Brain pericyte (primary cell): ENCODE results near the gene MICAL3.

Experiments used
- DNase-seq: peaks from one replicate; pipeline ENCODE4 v3.0.0-alpha.2; 2012; ENCODE audit warnings: low read depth, low spot score

Gene MICAL3

DNA sequence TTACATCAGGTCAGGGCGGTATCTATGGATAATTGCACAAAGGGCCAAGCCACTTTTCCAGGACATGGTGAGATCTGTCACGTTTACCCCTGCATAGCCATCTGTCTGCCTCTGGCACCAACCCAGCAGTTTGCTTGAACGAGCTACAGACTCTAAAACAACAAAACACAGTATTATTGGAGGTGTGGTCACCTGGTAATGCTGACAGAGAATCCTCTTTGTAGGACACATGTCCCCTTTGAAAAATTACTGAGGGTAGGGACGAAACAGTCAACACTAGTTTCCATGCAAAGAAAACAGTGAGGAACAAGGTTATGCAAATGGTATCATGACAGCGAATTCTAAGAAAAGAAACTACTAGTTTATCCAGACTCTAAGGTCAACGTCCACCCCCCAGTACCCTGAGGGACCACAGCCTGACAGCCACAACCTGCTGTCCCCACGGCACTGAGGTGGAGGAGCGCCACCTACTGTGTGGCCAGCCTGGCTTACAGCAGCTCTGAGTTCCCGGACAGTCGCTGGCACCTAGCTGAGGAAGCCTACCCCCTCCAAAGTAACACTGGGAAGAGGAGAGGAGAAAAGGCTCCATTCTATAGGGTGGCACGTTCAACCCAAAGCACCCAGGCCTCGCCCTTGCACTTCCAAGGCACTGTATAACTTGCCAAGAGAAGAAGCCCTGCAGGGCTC, 132.7 kb downstream of the MICAL3 start:
- no peak for DNase-seq

DNA sequence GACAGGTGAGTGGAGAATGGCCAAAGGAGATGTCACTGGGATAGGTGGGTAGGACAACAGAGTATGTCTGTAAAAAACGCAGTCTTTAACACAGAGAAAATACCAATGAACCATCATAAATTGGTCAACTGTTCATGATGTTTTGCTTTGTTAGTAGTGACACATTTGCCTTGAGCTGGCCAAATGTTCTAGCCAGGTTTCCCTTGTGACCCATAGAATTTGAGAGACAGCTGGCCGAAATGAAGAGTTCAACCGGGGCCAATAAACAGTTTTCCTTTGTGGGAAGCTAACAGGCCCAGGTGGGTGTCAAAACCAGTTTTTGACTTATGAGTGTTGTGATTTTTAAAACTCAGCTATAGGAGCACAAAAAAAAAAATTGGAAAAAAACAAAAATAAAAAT, 133.5 kb downstream of the MICAL3 start:
- no peak for DNase-seq

DNA sequence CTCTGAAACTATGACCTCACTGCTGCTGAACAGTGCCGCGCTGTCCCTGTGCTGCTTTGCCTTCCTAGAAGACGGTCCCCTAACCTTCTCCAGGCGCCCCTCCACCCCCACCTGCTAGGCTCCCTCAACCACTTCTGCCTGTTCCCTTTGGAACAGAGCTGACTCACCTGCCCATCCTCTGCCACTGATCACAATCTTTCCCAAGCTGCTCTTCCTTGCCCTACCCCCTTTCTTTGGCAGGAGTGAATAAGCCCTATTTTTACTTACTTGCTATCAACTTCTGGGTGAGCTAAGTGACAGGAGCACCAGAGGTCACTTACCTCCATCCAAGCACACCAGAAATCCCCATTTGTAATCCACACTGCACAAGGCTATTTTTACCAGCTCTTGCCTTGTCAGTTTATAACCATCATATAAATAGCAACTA, 134.1 kb downstream of the MICAL3 start:
- no peak for DNase-seq

DNA sequence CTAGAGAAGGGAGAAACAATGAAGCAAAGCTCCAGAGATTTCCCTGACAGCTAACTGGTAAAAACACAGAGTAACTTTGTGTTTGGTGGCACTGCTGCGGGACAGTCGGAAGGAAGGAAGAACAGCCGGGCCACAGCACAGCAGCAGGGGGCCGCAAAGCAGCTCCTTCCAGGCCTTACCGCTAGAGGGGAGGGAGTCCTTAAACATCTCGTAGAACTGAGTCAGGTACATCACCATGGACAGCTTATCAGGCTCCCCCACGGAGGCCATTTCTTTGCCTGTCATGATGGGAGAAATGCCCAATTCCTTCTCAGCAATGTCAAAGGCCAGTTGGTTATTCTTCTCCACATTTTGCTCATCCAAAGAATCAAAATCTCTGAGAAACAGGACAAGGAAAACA, 135.5 kb downstream of the MICAL3 start:
- DNase-seq = no peak

DNA sequence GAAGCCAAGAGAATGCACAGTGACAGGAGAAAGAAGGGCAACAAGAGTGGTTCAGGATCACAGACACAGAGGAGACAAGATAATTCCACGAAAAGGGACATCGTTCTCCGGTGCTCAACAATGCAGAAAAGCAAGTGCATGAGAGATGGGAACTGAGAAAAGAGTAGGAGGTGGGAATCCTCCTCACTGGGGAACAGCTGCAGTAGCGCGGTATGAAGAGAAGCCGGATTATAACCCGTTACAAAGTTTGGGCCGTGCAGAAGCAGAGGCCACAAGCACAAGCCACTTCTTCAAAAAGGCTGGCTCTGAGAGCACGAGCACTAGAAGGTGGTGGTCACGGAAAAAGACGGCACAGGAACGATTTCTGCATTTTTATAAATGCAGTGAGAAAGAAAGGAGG, 135.9 kb downstream of the MICAL3 start:
- DNase-seq = no peak

DNA sequence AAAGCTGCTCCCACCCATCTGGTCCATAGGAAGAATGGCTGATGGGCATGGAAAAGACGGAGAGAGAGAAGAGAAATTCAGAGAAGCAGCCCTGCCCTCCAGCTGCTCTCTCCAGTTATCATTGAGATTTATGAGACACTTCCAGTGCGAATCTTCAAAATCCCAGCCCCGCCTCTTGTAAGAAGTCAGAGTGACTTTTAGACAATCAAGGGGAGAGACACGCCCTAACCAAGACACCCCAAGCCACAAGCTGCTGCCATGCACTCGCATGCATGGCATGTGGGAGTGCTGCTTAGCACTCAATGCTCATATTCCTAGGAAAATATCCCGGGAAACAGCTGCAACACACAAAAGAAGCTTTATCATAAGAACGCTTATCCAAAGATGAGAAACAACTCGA, 139.5 kb downstream of the MICAL3 start:
- no peak for DNase-seq

DNA sequence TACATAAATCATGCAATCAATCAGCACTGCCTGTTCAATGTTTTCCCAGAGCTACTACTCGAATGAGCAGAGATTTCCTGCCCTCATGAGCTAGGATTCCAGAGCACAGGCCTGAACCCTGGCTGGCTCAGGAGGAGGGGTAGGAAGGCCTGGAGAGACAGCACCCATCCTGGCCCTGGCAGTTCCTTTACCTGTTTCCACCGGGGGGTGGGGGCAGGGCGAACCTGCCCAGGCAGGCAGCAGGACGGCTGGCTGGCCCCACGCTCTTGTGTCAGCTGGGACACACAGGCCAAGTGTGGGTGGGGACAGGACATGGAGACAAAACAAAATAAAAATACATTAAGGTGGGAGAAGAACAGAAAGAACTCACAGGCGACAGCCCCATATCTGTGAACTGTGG, 140.3 kb downstream of the MICAL3 start:
- DNase-seq = no peak

DNA sequence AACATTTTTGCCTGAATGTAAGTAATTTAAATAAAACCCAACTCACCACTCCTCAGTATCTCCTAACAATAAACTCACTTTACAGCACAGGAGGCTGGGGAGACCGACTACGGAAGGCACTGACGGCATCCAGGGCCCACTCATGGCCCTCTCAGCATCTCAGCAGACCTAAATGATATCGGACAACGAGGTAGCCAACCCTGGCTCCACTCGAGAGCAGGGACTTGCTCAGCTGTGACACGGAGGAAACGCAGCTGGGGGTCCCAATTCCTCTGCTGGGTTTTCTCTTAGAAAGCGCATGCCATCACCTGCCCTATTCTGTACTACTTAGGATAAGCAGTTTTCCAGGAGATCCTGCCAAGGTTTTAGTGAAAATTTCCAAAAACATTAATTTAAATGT, 141.0 kb downstream of the MICAL3 start:
- no peak for DNase-seq

DNA sequence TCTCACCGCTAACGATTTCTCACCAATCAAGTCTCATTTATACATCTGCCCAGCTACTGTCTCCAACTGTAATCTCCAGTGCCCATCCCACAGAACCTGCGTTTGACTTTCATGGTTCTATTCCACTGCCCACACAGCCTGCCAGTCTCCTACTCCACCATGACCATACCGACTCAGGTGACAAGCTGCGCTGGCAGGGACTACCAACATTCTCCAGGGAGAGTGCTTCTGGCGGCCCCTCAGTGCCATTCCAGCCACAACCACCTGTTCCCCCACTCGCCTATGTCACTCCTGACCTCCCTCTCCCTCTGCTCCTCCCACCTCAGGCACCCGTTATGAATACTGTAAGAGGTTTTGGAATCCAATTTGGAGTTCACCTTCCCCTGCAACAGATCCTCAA, 141.6 kb downstream of the MICAL3 start:
- DNase-seq = no peak

DNA sequence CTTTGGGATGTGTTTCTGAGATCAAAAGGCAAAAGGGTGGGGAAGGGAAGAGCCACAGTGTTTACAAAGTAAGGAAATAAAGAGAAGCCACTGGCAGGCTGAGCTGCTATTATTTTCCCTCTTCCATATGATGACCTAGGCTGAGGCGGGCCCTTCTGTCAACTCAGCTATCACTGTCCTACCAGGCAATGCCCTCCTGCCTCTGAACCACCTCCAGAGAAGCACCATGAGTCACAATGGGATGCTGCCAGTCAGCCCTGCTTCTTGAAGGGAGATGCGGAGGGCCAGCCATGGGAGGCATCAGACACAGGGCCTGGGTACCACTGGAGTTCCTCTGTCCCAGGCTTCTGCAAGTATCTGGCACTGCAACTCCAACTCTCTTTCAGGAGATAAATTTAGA, 142.2 kb downstream of the MICAL3 start:
- no peak for DNase-seq

DNA sequence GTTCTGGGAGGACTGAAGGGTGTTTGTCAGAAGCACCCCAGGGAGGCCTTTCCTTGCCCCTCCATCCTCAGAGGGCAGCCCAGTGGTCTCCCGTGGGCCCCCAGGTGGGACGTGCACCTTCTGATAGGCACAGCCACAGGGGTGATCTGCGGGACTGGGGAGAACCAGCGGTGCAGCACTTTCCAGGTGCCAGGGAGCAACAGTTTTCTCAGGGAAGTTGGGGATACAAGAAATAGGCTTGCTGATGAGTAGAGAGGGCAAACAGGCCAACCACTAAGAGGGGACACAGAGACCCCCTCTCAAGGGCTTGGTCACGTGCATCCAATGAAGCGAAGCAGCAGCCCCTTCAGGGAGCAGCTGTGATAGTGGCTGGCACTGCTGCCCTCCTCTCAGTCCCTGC, 143.0 kb downstream of the MICAL3 start:
- DNase-seq = no peak

DNA sequence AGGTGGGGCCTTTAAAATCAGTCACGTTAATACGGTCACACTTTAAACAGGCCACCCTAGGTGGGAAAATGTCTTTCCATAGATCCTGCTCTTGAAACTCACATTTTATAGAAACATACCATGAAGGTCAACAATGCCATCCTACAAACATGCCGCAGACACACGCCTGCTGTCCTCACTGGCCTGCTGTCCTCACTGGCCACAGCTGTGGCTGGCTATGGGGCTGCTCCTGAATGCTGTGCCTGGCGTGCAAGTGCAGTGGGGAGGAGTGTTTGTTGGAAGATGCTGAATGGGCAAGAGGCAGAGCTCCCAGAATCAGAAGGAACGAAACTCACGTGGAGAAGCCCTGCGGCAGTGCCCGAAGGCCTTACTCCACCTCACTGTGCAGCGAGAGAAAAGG, 143.9 kb downstream of the MICAL3 start:
- DNase-seq = no peak

DNA sequence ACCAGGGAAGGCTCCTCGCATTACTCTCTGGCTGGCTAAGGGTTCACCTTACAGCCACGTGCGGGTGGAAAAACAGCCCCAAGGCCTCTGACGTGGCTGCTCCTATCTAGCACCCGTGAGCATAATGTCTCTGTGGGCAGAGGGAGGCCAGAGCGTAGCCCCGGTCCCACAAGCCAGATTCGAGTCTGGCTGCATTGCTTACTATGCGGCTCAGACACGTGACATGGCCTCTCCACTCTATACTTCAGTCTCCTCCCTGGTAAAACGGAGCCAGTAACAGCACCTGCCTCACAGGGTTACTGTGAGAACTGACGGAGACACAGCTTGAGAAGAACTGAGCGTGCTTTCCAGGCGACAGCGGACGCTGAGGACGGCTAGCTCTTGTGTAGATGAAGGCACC, 144.3 kb downstream of the MICAL3 start:
- no peak for DNase-seq

DNA sequence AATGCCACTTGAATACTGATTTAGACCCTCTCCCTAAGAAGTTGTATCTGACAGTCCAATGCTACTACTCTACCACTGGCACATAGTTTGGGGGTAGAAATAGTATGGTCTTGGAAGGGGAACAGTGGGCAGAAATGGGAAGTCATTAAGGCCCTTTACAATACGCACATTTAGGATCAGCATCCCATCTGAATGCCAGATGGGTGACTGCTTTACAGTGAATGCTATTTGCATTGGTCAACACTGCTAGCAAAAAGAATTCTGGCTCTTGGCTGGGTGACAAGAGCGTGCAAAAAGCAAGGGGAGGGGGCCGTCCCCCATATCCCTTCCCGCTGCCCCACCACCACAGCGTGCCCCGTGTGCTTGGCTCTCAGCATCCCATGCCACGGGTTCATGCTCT, 145.4 kb downstream of the MICAL3 start:
- DNase-seq = no peak

DNA sequence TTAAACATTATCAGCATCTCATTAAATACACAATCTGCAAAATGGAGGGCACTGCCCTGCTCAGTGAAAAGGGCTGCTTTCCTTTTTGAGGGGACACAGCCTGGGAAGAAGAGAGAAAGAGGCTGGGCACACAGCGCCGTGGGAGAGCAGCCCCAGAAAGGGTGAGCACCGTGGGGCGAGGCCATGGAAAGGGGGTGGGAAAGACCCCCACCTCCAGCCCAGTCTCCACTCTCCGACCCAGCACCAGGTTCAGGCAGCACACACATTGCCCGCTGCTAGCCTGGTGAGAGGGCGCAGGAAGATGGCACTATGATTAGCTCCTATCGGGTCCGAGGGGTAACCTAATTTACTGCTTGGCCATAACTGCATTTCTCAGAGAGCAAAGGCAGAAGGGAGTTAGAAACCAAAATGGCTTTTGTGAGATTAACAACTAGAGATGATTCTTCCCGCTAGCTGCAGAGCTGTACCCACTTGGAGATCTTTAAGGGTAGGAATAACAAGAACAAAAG, 146.1 kb downstream of the MICAL3 start:
- no peak for DNase-seq

DNA sequence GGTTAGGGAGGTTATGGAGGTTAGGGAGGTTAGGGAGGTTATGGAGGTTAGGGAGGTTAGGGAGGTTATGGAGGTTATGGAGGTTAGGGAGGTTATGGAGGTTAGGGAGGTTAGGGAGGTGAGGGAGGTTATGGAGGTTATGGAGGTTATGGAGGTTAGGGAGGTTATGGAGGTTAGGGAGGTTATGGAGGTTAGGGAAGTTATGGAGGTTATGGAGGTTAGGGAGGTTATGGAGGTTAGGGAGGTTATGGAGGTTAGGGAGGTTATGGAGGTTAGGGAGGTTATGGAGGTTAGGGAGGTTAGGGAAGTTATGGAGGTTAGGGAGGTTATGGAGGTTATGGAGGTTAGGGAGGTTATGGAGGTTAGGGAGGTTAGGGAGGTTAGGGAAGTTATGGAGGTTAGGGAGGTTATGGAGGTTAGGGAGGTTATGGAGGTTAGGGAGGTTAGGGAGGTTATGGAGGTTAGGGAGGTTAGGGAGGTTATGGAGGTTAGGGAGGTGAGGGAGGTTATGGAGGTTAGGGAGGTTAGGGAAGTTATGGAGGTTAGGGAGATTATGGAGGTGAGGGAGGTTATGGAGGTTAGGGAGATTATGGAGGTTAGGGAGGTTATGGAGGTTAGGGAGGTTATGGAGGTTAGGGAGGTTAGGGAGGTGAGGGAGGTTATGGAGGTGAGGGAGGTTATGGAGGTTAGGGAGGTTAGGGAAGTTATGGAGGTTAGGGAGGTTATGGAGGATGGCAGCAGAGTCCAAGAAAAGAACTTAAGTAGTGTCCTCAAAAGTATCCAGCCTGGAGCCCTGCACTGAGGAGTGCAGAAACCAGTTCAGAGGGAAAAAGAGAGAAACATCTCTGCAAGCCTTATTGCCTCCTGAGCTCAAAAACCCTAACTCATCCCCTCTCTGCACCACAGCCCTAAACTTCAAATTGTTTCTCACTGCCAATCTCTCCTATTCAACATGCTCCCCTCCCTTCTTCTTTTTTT, 147.2 kb downstream of the MICAL3 start:
- peak; percentile 68 for DNase-seq

DNA sequence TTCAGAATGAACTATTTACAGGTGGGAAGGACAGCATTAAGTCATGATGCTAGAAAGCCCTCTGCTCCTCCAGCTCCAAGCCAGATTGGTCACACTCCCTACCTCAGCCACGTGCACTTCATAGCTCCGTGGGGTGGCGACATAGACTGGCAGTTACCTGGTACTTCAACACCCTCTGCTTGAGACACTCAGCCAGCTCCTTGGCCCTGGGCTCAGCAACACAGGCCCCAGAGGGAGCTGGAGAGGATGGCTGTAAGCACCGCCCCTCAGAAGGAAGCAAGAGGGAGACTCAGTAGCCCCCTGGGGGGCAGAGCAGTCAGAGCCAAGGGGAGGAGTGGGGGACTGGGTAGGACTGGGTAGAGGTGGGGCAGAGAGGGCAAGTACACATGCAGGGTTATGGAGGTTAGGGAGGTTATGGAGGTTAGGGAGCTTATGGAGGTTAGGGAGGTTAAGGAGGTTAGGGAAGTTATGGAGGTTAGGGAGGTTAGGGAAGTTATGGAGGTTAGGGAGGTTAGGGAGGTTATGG, 148.0 kb downstream of the MICAL3 start:
- no peak for DNase-seq

DNA sequence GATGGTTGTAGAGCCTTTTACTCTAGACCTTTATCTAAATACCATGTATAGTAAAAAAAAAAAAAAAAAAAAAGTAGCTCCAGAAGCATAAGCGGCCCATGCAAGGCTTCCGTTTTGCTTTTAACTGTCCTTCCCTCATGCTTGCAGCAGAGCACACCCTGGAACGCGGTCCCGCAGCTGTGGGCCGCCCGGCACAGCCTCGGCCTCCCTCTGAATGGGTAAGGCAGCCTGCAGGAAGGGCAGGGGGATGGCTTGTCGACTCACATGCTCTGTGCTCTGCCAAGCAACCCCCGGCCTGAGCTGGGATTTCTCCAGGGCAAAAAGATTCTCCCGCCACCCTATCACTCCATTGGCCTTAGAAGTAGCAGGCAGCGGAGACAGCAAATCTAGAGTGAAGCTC, 148.7 kb downstream of the MICAL3 start:
- no peak for DNase-seq

DNA sequence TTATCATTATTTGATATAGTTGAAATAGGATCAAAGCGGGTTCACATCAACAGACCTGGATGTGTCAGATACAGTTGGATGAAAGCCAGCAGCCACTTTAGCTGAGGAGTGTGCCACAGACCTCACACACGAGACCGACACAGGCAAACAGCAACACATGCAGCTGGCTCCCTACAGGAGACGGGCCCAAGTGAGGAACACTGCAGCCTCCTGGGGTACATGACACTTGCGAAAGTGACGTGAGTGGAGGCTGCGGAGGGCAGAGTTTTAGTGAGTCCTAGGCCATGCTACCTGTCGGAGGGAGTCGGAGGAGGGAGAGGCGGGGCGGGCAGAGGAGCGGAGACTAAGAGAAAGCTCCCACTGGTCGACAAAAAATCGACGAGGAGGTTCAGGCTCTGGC, 149.2 kb downstream of the MICAL3 start:
- no peak for DNase-seq

DNA sequence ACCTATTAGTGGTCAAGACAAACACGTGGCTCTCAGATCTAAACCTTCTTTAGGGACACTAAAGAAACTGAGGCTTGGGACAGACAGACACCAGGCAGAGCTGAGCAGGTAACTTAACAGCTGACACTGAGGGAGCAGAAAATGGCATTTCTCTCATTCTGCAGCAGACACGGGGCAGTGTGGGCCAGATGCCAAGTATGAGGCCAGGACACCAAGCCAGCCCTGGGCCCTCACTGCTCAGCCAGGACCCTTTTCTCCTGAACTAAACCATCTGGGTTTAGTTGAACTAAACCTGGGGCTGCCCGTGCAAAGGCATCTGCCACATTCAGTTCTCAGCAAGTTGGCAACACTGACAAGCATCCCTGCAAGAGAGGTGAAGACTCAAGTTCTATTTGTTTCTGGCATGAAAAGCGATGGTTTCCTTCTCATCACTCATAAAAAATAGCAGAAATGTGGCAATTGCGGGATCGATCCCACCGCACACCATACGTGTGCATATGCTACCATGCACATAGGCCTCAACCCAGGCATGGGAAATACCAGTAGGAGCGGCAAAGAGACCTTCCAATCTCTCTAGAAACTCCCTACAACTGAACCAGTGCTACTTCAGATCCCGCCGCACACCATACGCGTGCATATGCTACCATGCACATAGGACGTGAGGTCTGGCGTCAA, 150.0 kb downstream of the MICAL3 start:
- no peak for DNase-seq

DNA sequence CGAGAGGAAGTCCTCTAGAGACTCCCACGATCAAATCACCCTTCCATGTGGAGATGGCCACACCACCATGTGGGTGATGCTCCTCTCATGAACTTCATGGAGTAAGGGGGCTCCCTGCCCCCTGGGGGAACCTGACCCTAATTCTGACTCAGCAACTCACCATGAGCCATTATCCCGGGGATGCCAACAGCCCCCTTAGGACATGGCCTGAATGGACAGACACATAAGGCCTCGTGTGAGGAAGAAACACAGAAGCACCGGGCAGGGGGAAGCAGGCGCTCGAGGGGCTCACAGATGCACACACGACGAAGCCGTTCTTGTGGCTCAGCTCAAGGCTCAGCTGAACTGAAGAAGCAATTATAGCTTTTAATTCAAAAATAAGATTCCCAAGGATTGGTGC, 150.6 kb downstream of the MICAL3 start:
- DNase-seq = no peak

DNA sequence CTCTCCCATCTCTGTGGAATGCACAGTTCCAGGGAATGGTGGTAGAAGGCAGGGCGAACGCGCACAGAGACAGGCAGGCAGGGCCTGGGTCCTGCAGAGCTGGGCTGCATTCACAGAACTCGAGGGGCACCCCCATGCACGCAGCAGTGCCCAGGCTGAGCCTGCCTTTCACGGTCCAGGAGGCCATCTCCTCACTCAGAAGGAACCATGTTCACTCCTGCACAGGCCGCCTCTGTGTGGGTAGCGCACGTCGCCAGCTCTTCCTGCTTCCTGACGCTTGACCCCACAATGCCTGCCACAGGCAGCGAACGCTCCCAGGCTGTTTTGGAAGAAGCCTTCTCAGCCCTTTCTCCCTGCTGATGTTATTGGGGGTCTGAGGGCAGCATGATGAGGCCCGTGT, 151.2 kb downstream of the MICAL3 start:
- DNase-seq = no peak
